Measurements from ENCODE around the gene RRAGD. TPM values are rescaled to one million over a fixed set of nuclear protein-coding genes. Genes with fewer than 3 reads are reported as not detected.

The RRAGD gene
- total and polyA plus RNA-seq, 9 donors, result 0.71 to 12.9 (median 7.9) TPM

DNA sequence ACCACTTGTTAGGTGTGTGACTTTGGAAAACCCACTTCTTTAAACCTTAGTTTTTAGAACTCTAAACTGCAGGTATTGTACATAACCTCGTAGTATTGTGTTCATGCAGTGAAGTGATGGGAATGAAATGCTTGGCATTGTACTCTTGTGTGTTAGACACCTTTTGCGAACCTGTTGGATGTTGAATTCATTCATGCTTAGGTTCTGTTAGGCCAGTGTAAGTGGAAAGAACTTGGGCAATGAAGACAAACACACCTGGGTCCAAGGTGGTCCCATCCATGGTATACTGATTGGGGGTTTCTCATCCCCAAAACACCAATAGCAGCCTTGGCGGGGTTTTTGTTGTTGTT lies 22.1 kb upstream of the RRAGD start:
- H3K27ac ChIP-seq, result peak overlapping the region in 1 of 2 donors; percentile 35
- H3K36me3 ChIP-seq, result no peaks in the 10 kb centered on the region
- intact Hi-C loops (cut with DNase I), result loop anchor here (5.0 to 10.0 kb wide), 2 partner anchors 178 to 181 kb away; no protein-coding TSS in a partner anchor
- 87 to 91% (median 90%) methylated on average over 3 of the region's 3 CpGs for WGBS, 3 donors
- peak overlapping the region; percentile 72 for H3K4me3 ChIP-seq
- DNase-seq, result no peak
- H3K4me1 ChIP-seq (ENCODE audit: insufficient read depth), result peaks cover 11% of the 10 kb centered on the region
- no peaks in the 10 kb centered on the region for H3K27me3 ChIP-seq
- TF ChIP-seq EP300 (IDR thresholded peaks at IDR 0.05), result no peak
- no peaks in the 10 kb centered on the region for H3K9me3 ChIP-seq

DNA sequence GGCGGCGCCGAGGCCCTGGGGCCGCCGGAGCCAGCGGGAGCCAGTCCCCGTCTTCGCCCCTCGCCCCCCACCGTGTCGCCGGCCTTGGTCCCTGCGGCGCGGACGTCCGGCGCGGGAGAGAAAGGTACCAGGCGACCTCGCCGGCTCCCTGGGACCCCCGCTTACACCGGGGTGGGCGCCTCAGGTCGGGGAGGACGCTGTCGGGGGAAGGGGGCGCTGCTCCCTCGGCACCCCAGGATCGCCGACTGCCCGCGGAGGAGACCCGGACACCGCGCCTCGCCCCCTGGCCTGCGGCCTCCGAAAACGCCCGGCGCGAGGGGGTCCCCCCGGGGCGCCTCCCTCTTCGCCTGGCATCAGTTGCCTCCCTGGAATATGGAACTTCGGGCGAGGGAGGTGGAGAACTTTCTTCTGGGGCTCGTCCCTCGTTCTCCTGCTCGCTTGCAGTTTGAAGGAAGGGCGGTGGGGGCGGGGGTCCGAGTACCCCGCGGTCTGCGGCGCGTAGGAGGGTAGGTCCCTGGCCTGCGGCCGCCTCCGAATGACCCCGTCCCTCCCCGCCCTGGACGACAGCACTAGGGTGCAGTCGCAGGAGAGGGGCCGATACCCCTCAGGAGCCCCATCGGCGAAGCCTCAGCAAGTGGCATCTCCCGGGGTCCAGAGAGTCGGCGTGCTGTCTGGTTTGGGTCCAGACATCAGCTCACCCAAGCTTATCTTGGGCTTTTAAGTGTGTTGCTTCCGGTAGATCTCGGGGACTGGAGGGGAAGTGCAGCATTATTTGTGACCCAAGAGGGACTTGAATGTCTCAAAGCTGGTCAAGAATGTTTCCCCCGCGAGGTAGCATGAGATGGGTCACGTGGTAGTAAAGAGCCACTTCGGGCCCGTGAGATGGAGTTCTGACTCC lies 21.4 kb upstream of the RRAGD start:
- Histone ChIP-seq H3K27ac (peak overlapping the region; percentile 35 to 47), H3K4me1 (ENCODE audit: insufficient read depth) (peaks cover 11% of the 10 kb centered on the region), H3K27me3 (no peaks in the 10 kb centered on the region), H3K4me3 (peak overlapping the region; percentile 72), H3K9me3 (no peaks in the 10 kb centered on the region), H3K36me3 (no peaks in the 10 kb centered on the region)
- TF ChIP-seq POLR2A (IDR thresholded peaks at IDR 0.05) (no peak), EP300 (IDR thresholded peaks at IDR 0.05) (no peak)
- TF ChIP-seq, protein P1, sequence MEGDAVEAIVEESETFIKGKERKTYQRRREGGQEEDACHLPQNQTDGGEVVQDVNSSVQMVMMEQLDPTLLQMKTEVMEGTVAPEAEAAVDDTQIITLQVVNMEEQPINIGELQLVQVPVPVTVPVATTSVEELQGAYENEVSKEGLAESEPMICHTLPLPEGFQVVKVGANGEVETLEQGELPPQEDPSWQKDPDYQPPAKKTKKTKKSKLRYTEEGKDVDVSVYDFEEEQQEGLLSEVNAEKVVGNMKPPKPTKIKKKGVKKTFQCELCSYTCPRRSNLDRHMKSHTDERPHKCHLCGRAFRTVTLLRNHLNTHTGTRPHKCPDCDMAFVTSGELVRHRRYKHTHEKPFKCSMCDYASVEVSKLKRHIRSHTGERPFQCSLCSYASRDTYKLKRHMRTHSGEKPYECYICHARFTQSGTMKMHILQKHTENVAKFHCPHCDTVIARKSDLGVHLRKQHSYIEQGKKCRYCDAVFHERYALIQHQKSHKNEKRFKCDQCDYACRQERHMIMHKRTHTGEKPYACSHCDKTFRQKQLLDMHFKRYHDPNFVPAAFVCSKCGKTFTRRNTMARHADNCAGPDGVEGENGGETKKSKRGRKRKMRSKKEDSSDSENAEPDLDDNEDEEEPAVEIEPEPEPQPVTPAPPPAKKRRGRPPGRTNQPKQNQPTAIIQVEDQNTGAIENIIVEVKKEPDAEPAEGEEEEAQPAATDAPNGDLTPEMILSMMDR (IDR thresholded peaks at IDR 0.05), result no peak
- peak; percentile 28 to 60 (median 41) for DNase-seq
- intact Hi-C loops (cut with DNase I), result loop anchor here (5.0 to 10.0 kb wide), 2 partner anchors 179 to 181 kb away; no protein-coding TSS in a partner anchor
- WGBS, 3 donors, result 1 to 2% (median 1%) methylated on average over 68 to 80 of the region's 80 CpGs

DNA sequence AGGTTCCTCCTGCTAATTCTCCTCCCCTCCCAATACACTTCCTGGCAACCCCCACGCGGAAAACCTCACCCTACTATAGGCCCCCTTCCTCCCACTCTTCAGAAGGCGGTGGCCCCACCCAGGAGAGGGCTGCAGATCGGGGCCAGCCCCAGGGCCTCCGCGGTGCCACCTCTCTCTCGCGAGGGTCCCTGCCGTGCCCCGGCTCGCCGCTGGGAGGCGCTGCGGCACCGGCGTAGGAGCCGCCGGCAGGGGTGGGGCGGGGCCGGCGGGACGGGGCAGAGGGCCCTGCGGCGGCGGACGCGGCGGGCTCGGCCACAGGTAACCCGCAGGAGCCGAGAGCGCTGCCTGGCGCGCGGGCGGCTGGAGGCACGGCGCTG lies 20.8 kb upstream of the RRAGD start, which contains the start of gene ANKRD6:
ANKRD6 (plus strand) TSS at position 278 of the 377 bp plus-strand sequence. CDS start 133,825 bp downstream, outside the sequence.
- WGBS, 3 donors, result 0 to 1% (median 0%) methylated on average over 26 to 38 of the region's 38 CpGs

DNA sequence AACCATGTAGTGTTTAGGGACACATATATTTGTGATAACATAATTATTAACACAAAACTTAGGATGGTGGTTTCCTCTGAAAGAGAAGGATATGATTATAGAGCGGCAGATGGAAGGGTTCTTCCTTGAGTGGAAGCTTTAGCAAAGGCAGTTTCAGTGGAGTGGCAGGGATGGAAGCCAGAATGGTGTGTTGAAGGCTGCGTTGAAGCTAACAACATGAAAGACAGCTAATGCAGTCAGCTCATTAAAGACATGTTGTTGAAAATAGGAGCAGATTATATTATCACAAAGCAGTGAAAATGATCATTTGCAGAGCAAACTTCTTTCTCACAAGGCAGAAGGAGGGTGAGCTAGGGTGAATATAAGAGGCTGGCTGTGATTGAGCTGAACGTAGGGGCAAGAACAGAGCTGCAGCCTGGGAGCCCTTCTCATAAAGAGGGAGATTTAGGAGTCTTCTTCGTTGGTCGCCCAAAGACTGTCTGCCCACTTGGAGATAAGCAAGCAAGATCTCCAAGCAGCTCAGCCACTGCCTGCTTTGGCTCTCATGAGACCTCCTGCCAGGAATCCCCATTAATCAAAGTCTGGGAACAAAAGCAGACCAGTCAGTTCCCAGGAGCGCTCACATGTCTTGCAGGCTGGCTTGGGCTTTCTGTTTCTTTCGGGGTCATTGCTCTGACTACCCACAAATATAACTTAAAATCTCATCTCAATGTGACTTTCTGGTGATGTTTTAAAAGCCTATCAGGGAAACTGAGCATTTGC lies 18.3 kb upstream of the RRAGD start:
- TF ChIP-seq POLR2A (IDR thresholded peaks at IDR 0.05) (no peak), EP300 (IDR thresholded peaks at IDR 0.05) (no peak)
- TF ChIP-seq, protein P1 (IDR thresholded peaks at IDR 0.05), result no peak
- Histone ChIP-seq H3K27me3 (no peaks in the 10 kb centered on the region), H3K27ac (no peak overlapping the region), H3K4me3 (no peak overlapping the region), H3K4me1 (ENCODE audit: insufficient read depth) (peaks cover 8% of the 10 kb centered on the region), H3K36me3 (no peaks in the 10 kb centered on the region), H3K9me3 (no peaks in the 10 kb centered on the region)
- intact Hi-C loops (cut with DNase I), result loop anchor here (5.0 to 10.0 kb wide), 2 partner anchors 182 to 184 kb away; no protein-coding TSS in a partner anchor
- WGBS, 3 donors, result 36 to 42% (median 37%) methylated on average over 7 of the region's 7 CpGs
- DNase-seq, result no peak

More for the DNA sequence above, 20.8 kb upstream of the RRAGD start, which contains the start of gene ANKRD6:
- H3K4me1 ChIP-seq (ENCODE audit: insufficient read depth), result peaks cover 11% of the 10 kb centered on the region
- no peaks in the 10 kb centered on the region for H3K36me3 ChIP-seq
- peak within 1 kb of the TSS; percentile 35 to 47 for H3K27ac ChIP-seq
- H3K9me3 ChIP-seq, result no peaks in the 10 kb centered on the region
- no peaks in the 10 kb centered on the region for H3K27me3 ChIP-seq
- intact Hi-C loops (cut with DNase I), result loop anchor here (5.0 to 10.0 kb wide), 2 partner anchors 179 to 182 kb away; no protein-coding TSS in a partner anchor
- peak within 1 kb of the TSS; percentile 72 for H3K4me3 ChIP-seq
- peak; percentile 68 to 89 (median 83) for DNase-seq
- no peak for TF ChIP-seq EP300 (IDR thresholded peaks at IDR 0.05)
- TF ChIP-seq, protein P1 (IDR thresholded peaks at IDR 0.05), result peak; percentile 62 to 96 (median 96)
